Measurements from ENCODE around the gene BMPR2.
A peak's percentile ranks its signal among the peaks of the same experiment; 100 is the strongest.
"Not testable (repeated sequence)": the region's sequence is repeated elsewhere in the genome, so short reads cannot be mapped to it uniquely, and the experiment has no call there.

BMPR2 gene

DNA sequence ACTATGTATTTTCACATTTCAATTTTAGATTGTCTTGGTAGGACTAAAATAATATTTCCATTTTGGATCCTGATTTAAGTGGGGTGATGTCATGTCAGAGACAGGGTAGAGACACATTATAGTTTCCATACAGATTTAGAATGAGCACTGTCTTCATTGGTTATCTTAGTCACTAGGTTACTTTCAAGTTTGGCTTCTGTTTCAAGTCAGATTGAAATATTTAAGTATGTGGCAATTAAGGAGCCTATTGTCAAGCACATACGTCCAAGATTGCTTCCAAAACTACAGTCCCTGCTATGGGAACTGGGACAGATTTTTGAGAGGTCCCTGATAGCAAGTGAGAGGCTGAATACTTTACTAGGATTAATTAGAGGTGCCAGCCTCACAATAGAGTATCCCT lies 169.4 kb downstream of the BMPR2 start:
- DNase-seq: no peak

DNA sequence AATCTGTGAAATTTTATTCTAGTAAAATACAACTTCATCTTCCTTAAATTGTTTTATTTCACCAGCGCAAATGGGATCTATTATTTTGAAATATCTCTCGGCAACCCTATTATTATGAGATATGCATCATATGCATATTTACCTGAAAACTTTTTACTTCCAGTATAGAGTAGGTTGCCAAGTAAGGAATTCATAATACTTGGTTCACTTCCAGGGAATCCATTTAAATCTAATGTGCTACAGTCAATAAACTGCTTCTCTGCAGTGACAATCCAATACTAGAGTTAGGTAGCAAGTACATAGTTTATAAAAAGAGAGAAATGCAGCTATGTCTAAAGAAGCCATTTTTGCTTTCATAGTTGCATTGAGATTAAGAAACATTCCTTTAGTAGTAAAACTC lies 169.8 kb downstream of the BMPR2 start:
- no peak for DNase-seq

- not testable (repeated sequence) for DNase-seq
Observed at GRCh38 chr2:202546499-202547141, 170.5 kb downstream of the BMPR2 start.

DNA sequence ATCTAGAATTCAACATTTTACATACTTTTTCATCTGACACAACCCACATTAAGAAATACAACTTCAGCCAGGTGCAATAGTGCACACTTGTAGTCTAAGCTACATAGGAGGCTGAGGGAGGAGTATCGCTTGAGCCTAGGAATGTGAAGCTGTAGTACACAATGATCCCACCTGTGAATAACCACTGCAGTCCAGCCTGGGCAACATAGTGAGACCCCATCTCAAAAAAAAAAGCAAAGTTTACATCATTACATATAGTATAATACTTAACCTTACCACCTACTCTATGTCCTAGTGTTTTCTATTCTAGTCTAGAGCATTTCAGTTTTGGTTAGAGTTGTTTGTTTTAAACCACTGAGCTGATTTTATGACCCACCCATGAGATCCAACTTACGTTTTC lies 172.1 kb downstream of the BMPR2 start:
- DNase-seq: no peak

DNA sequence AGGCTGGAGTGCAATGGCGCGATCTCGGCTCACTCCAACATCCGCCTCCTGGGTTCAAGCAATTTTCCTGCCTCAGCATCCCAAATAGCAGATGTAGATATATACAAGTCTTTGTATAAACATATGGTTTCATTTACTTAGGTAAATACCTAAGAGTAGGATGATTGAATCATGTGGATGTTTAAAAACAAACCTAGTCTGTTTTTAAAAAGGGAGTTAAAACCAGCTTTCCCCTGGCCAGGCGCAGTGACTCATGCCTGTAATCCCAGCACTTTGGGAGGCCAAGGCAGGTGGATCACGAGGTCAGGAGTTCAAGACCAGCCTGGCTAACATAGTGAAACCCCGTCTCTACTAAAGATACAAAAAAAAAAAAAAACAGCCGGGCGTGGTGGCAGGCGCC lies 174.9 kb downstream of the BMPR2 start:
- not testable (repeated sequence) for DNase-seq

GRCh38 chr2:202555356-202555755 lies 179.2 kb downstream of the BMPR2 start:
- DNase-seq: no peak

- DNase-seq: no peak
Observed at GRCh38 chr2:202560200-202560599, 184.1 kb downstream of the BMPR2 start.

- DNase-seq: no peak
Observed at GRCh38 chr2:202564226-202564625, 188.1 kb downstream of the BMPR2 start.

- DNase-seq: no peak
Observed at GRCh38 chr2:202566286-202566685, 190.2 kb downstream of the BMPR2 start.

- DNase-seq: no peak
Observed at GRCh38 chr2:202574541-202574940, 198.4 kb downstream of the BMPR2 start.

- not testable (repeated sequence) for DNase-seq
Observed at GRCh38 chr2:202575194-202575593, 199.1 kb downstream of the BMPR2 start.

GRCh38 chr2:202577250-202578183 lies 201.4 kb downstream of the BMPR2 start:
- no peak for DNase-seq

DNA sequence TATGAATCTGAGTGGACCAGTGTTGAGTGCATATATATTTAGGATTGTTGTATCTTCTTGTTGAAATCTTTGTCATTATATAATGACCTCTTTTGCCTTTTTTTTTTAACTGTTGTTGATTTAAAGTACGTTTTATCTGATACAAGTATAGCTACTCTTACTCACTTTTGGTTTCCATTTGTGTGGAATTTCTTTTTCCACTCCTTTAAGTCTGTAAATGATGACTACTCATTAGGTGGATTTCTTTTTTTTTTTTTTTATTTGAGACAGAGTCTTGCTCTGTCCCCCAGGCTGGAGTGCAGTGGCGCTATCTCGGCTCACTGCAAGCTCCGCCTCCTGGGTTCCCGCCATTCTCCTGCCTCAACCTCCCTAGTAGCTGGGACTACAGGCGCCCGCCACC lies 206.7 kb downstream of the BMPR2 start:
- DNase-seq: not testable (repeated sequence)

- no peak for DNase-seq
Observed at GRCh38 chr2:202583709-202584219, 207.6 kb downstream of the BMPR2 start.

GRCh38 chr2:202588647-202589581 lies 212.8 kb downstream of the BMPR2 start:
- DNase-seq: peak; percentile 83

DNA sequence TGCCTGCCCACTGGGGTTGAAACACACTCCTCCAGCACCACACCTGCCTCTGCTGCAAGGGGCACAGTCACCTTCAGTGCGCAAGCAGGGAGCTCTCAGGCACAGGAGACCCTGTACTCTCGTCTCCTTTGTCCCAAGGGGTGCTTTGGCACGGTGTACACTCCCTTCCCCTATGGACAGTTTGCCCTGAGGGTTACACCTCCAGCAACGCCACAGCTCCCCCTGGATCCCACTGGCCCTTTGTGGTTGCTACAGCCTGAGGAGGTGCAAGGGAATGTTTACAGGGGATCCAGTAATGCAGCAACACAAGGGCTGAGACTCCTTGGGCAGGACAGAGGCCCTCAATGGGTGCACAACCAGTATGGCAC lies 213.4 kb downstream of the BMPR2 start:
- no peak for DNase-seq

DNA sequence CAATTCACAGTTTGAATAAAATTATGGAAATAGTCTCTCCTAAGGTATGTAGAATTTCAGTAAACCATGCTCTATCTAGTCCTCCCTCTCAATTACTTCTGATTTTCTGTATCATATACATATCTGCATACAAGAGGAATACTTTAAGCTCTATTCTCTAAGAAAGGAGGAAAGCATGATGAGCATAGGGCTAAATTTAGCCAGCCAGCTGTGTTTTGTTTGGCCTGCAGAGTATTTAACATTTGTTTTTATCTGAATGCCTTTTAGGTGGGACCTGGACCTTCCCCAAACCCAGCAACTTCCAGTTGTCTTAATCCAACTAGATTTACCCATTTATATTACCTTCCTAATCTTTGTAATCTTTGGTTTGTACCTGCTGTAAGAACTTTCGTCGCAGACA lies 216.4 kb downstream of the BMPR2 start:
- no peak for DNase-seq

- no peak for DNase-seq
Observed at GRCh38 chr2:202599105-202599504, 223.0 kb downstream of the BMPR2 start.

- no peak for DNase-seq
Observed at GRCh38 chr2:202599911-202600310, 223.8 kb downstream of the BMPR2 start.

DNA sequence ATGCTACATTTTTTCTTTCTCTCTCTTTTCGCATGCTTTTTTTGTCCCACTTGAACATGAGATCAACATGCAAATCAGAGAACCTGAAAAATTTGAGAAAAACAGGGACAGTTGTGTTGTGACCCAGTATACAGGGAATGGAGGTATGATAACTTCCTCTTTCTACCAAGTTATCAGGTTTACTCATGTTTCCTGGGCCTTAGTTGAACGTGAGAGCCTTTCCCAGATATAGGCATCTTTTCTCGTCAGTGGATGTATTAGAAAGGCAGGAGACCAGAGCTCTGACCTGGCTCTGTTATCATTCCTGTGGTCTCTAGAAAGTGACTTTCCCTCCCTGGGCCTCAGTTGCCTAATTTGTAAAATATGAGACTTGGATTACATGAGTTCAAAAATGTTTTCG lies 228.6 kb downstream of the BMPR2 start:
- DNase-seq: no peak

- no peak for DNase-seq
Observed at GRCh38 chr2:202605174-202605573, 229.0 kb downstream of the BMPR2 start.

DNA sequence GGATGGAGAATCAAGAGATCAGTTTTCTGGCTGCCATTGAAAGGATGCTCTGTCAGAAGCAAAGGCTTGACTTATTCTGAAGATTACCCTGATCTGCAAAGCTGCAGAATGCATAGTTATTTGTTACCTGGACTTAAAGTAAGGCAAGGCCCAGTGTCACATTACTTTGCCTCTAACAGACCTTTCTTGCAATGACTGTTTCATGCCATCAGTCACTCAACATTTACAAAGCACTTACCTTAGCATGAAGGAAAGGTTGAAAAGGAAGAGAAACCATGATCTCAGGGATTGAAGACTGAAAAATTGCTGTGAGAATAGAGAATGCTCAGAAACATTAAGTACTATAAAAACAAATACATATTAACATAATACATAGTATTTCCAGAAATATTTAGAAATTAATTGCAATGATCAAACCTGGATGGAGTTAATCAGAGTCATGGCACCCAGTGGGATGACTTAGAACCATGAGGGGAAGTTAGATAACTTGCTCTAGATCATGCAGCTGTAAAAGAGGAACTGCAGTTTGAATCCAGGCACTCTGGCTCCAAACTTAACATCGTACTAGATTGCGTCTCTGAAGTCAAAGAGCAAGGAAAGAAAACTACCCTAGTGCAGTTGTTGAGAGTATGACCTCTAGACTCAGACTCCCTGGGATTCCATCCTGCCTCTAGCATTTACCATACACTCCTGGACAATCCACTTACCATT lies 232.2 kb downstream of the BMPR2 start:
- no peak for DNase-seq
